NOMO-1 treated with dmso at 0.1 percent for 144 hours (cell line): ENCODE results near the gene CACNG8.
"Not testable (repeated sequence)": the region's sequence is repeated elsewhere in the genome, so short reads cannot be mapped to it uniquely, and the experiment has no call there.

ENCODE experiments used
- DNase-seq: peaks from one replicate; lab custom pipeline; 2025; ENCODE audit not compliant: unreplicated experiment; lab: John Stamatoyannopoulos, UW

Gene CACNG8

DNA sequence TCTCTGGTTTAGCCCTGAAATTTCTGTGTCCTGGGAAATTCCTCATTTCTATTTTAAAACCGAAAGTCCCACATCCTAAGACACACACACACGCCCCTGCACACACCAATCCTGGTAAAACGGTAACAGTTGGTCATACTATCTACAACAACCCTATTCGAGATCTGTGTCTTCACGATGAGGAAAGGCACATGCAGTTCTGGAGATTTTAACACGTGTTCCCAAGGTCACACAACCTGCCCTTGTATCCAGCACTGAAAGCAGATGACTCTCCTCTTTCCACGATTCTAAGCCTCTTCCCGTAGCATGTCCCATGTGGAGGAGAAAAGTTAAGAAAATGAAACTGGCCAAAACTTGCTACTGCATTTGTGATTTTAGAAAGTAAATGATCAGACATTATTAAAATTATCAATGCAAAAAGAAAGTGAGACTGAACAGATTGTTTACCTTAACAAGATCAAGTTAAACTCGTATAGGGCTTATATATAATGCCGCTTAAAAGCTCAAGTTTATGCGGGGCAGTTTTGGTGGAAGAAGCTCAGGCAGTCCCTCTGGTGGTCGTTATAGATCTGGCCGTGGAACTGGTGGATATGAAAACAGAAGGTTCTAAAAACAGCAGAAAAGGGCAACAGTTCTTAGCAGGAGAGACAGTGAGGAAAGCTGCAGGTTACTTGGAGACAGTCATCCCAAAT is 68.3 kb downstream of the CACNG8 start:
- no peak for DNase-seq

DNA sequence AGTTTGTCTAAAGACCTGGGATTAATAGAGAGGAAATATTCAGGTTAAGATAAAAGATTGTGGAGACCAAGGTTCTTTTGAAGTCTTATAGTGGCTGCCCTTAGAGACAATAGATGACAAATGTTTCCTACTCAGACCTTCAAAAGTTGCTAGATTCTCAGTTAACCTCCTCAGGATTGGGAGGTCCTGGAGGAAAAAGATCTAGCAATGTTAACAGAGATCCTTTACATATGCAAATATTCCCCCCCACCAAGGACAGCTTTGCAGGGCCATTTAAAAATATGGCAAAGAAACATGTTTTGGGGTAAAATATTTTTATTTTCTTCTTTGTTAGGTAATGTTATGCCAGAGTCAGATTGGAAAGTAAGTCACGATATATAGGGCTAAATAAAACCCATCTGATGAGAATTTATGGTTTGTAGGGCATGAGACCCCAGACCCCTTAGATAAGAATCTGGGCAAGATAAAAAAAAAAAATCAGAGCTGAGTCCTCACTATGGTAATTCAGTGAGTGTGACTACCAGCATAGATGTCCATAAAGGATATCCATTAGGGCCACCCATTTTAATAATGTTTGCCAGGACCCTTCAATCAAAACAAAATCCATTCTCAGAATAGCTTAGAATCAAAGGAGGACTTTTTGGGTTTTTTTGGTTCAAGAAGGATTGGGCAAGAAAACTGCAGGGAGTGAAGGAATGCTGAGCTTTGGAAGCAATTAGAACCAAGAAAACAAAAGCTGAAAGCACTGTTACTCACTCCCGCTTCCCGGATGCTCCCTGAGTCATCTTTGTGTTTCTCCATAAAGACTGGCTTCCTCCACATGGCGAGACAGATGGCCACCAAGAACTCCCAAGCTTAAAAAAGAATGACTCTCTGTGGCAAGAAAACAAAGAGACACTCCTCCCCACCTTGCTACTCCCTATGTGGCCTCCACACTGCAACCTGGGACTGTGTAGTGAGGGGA is 72.8 kb downstream of the CACNG8 start:
- DNase-seq, result no peak

DNA sequence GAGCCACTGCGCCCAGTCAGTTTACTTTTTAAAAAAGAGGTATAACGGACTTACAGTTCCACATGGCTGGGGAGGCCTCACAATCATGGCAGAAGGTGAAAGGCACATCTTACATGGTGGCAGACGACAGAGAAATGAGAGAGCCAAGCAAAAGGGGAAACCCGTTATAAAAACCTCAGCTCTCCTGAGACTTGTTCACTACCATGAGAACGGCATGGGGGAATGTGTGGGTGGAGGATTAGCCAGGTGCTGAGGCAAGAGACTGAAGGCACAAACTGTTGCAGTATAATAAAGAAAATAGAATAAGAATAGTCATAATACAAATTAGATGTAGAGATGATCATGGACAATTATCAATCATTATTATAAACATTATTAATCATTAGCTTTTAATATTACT is 73.8 kb downstream of the CACNG8 start:
- not testable (repeated sequence) for DNase-seq
